Panc1 (cell line): Measurements from ENCODE around the gene EMC6.

Experiments
- CTCF ChIP-seq: fragments of 450-650 bp; IDR thresholded peaks from 2 replicates; pipeline ENCODE4 v1.5.1; 2017; ENCODE audit warnings: mild to moderate bottlenecking
- REST ChIP-seq, 2 experiments: IDR thresholded peaks; 2 replicates each; pipeline ENCODE4 v1.6.1; 2011 to 2012; ENCODE audit warnings: low read depth in 2 of 2, control low read depth in 1 of 2, low read length in 1 of 2, mild to moderate bottlenecking in 1 of 2, moderate library complexity in 1 of 2; ENCODE audit not compliant: insufficient read depth in 1 of 2
- SIN3A ChIP-seq: IDR thresholded peaks from 2 replicates; pipeline ENCODE4 v1.6.1; 2012; ENCODE audit warnings: low read depth, mild to moderate bottlenecking, low read length, moderate library complexity, borderline replicate concordance; ENCODE audit not compliant: insufficient read depth
- TCF7L2 ChIP-seq: IDR thresholded peaks from 2 replicates; pipeline ENCODE4 v1.6.1; 2011; ENCODE audit warnings: mild to moderate bottlenecking, low read depth, low read length, inconsistent platforms

GRCh38 chr17:3622977-3623594, 45.5 kb upstream of the EMC6 start:
- no peak for TF ChIP-seq SIN3A
- TF ChIP-seq CTCF: no peak
- TF ChIP-seq REST (IDR thresholded peaks at IDR 0.05; ENCODE audit: insufficient read depth in 1 of 2, low read depth in 2 of 2, low read length in 1 of 2): no peak
- no peak for TF ChIP-seq TCF7L2
